ACC112 (cell line): ENCODE data around the gene PPP1R7.

ENCODE experiments used
- H2AFZ ChIP-seq: fragments of 200-600 bp; sonication (generic); one replicate; pipeline ENCODE4 v1.6.0; 2017; ENCODE audit warnings: antibody characterized with exemption, low read length; ENCODE audit not compliant: unreplicated experiment
- H3K27ac ChIP-seq: fragments of 200-600 bp; sonication (generic); 2 replicates; pipeline ENCODE4 v1.5.1; 2014; ENCODE audit warnings: low read depth, mild to moderate bottlenecking, antibody characterized with exemption, low read length, moderate library complexity
- H3K27me3 ChIP-seq: fragments of 200-600 bp; sonication (generic); 2 replicates; pipeline ENCODE4 v1.6.1; 2014; ENCODE audit warnings: mild to moderate bottlenecking, antibody characterized with exemption, low read length, moderate library complexity, mixed read lengths; ENCODE audit not compliant: insufficient read depth
- H3K36me3 ChIP-seq: fragments of 200-600 bp; sonication (generic); 2 replicates; pipeline ENCODE4 v1.6.1; 2016; ENCODE audit warnings: mild to moderate bottlenecking, antibody characterized with exemption, low read length, moderate library complexity, mixed read lengths; ENCODE audit not compliant: insufficient read depth
- H3K4me1 ChIP-seq: fragments of 200-600 bp; sonication (generic); one replicate; pipeline ENCODE4 v1.6.1; 2016; ENCODE audit warnings: low read length, mixed read lengths; ENCODE audit not compliant: insufficient read depth, unreplicated experiment, control insufficient read depth
- H3K4me3 ChIP-seq: fragments of 200-600 bp; sonication (generic); 2 replicates; pipeline ENCODE4 v1.5.1; 2014; ENCODE audit warnings: mild to moderate bottlenecking, low read depth, low read length
- H3K79me2 ChIP-seq: fragments of 200-600 bp; sonication (generic); one replicate; pipeline ENCODE4 v1.6.0; 2016; ENCODE audit warnings: low read length; ENCODE audit not compliant: control insufficient read depth, unreplicated experiment, insufficient read depth

PPP1R7 gene

DNA sequence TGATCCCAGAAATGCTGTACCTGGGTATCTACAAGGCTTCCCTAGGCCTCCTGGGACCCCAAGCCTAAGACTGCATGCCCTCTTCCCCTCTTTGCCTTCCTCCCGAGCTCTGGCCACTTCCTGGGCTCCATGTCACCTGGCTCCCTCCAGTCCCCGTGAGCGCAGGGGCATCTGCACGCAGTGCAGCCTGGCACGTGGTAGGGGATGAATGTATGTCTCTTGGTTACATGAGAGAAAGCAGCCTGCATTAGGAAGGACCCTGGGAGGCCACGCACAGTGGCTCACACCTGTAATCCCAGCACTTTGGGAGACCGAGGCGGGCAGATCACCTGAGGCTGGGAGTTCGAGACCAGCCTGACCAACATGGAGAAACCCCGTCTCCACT is 16.8 kb upstream of the PPP1R7 start:
- Histone ChIP-seq H3K79me2 (no peaks in the 10 kb centered on the region), H3K36me3 (no peaks in the 10 kb centered on the region), H3K27ac (no peak overlapping the region), H2AFZ (no peak overlapping the region), H3K4me1 (no peaks in the 10 kb centered on the region), H3K27me3 (no peaks in the 10 kb centered on the region), H3K4me3 (no peak overlapping the region)

DNA sequence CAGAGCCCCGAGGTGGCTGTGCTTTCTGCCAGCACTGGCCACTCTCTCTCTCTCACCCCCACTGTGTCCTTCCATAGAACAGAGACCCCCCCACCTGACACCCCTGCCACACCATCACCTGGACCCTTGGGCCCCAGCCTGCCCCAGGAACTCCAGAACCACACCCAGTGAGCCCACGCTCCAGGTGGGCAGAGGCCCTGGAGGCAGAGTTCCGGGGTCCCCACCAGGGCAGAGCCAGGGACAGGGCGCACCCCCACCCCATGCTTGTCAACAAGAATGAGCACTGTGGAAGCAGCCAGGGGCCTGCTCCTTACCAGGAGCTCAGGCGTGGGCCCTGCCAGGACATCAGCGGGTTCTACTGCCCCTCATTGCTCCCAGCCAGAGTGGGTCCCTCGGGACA is 15.6 kb upstream of the PPP1R7 start:
- H2AFZ ChIP-seq: no peak overlapping the region
- no peaks in the 10 kb centered on the region for H3K27me3 ChIP-seq
- H3K4me1 ChIP-seq: no peaks in the 10 kb centered on the region
- no peaks in the 10 kb centered on the region for H3K36me3 ChIP-seq
- H3K27ac ChIP-seq: no peak overlapping the region
- no peaks in the 10 kb centered on the region for H3K79me2 ChIP-seq
- H3K4me3 ChIP-seq: no peak overlapping the region

DNA sequence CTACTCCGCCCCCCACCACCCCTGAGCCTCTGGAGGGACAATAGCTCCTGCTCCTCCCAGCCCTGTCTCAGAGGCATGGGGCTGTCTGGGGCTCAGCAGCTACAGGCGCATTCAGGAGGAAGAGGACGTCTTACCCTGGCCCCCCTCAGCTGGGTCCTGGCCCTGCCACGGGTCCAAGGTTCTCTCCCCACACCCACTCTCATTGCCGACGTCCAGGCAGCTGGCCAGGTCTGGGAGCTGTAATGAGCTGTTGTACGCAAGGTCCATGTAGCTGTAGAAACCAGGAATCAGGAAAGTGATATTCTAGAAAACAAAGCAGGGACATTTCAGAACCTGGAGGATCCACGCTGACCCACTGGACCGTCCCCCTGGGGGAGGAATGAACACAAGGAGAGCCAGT is 14.5 kb upstream of the PPP1R7 start:
- Histone ChIP-seq H3K4me1 (no peaks in the 10 kb centered on the region), H3K36me3 (no peaks in the 10 kb centered on the region), H2AFZ (no peak overlapping the region), H3K4me3 (no peak overlapping the region), H3K79me2 (no peaks in the 10 kb centered on the region), H3K27me3 (no peaks in the 10 kb centered on the region), H3K27ac (no peak overlapping the region)

DNA sequence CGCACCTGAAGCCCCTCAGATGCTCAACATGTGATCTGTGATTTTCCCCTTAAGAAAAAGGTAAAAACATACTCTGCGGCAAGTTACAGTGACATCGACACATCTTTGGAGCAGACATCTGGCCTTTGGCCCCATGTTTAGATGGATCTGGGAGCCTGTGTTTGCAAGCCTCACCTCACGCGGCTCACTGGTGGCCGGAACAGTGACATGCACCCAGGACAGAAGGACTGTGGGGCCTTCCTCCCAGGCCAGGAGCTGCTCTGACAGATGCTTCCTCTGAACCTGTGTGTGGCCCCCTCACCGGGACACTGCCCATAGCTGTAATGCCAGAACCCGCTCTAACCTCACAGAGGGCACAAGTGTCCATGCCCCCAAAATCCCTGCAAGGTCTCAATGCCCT is 14.1 kb upstream of the PPP1R7 start:
- H3K27ac ChIP-seq: no peak overlapping the region

DNA sequence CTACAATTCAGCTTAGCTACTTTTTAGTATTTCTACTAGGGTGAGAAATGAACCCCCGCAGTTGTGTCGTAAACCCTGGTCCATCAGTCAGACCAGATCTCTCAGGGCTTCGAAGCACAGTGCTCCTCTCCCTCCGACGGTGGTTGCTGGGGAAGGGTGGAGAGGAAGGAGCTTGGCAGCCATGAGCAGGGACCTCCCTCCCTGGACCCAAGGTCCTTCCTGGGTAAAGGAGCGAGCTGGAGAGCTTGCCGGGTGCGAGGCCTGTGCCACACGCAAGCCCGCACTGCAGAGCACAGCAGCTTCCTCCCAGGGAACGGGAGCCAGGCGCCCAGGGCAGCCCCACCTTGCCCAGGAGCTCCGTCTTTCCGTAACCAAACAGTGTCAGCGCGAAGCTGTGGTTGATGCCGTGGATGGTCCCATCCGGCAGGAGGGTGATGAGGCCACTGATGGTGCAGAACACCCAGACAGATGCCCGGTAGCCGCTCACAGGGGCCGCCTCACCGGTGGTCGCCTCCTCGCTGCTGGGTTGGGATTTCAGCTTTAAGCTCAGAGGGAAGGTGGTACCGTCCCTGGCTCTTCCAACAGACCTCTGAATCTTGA is 13.5 kb upstream of the PPP1R7 start:
- H2AFZ ChIP-seq: no peak overlapping the region
- H3K36me3 ChIP-seq: no peaks in the 10 kb centered on the region
- H3K27me3 ChIP-seq: no peaks in the 10 kb centered on the region
- no peak overlapping the region for H3K4me3 ChIP-seq
- no peak overlapping the region for H3K27ac ChIP-seq
- no peaks in the 10 kb centered on the region for H3K4me1 ChIP-seq
- H3K79me2 ChIP-seq: no peaks in the 10 kb centered on the region

More for the DNA sequence above, 14.1 kb upstream of the PPP1R7 start:
- H3K36me3 ChIP-seq: no peaks in the 10 kb centered on the region
- no peaks in the 10 kb centered on the region for H3K4me1 ChIP-seq
- H2AFZ ChIP-seq: no peak overlapping the region
- no peak overlapping the region for H3K4me3 ChIP-seq
- H3K27me3 ChIP-seq: no peaks in the 10 kb centered on the region
- H3K79me2 ChIP-seq: no peaks in the 10 kb centered on the region

DNA sequence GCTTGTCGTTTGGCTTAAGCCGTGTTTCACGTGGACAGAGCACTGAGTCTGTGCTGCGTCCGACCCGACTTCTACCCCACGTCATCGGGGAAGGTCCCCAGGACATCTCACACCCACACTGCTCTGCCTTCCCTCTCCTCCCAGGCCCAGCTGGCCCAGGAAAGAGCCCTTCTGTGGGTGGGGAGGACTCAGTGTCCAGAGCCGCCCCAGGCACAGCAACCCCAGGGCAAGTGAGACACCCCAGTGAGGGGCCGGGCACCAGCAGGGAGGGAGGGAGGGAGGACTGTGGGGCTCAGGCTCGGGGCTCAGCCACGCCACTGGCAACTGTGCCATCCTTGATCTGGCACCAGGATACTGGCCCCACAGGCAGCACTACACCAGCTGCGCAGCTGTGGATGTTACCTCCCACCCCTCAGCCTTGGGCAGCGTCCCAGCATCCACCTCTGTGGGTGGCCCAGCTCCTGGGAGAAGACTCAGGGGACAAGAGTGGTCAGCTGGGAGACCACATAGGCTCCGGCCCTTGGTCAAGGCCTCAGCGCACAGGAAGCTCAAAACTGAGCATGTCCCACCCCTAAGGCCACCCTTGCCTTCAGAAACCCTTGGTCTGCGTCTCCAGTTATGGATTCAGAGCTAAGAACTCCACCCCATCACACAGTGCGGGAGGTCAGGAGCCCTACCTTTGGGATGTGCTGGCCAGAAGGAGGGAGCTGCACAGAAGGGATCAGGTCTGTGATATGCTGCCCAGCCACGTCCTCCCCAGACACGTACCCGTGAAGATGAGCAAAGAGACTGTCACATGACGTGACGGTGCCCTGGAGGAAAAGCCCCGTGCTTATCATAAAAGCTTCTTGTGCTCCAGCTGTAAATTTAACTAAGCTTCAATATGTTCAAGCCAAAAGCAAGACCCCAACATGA is 12.7 kb upstream of the PPP1R7 start:
- H3K4me3 ChIP-seq: no peak overlapping the region
- no peaks in the 10 kb centered on the region for H3K27me3 ChIP-seq
- no peaks in the 10 kb centered on the region for H3K4me1 ChIP-seq
- H3K36me3 ChIP-seq: no peaks in the 10 kb centered on the region
- H3K27ac ChIP-seq: no peak overlapping the region
- no peak overlapping the region for H2AFZ ChIP-seq
- no peaks in the 10 kb centered on the region for H3K79me2 ChIP-seq

DNA sequence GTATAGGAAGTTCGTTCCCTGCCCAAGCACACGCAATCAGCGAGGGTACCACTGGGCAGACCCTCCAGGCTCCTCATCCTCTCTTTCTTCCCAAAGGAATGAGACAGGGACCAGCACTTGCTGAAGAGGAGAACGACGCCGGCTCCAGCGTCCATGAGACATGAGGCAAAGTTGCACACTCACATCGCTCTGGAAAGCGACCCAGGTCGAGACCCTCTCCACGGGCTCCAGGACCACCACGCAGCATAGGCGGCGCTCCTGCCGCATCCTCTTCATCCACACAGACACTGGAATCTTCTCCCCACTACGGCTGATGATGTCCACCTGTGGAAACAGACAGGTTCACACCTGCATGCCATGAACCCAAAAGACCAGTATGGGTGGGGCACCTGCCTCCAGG is 11.8 kb upstream of the PPP1R7 start:
- no peaks in the 10 kb centered on the region for H3K4me1 ChIP-seq
- no peak overlapping the region for H3K4me3 ChIP-seq
- no peak overlapping the region for H2AFZ ChIP-seq
- H3K27me3 ChIP-seq: no peaks in the 10 kb centered on the region
- no peaks in the 10 kb centered on the region for H3K36me3 ChIP-seq
- no peak overlapping the region for H3K27ac ChIP-seq
- H3K79me2 ChIP-seq: no peaks in the 10 kb centered on the region

DNA sequence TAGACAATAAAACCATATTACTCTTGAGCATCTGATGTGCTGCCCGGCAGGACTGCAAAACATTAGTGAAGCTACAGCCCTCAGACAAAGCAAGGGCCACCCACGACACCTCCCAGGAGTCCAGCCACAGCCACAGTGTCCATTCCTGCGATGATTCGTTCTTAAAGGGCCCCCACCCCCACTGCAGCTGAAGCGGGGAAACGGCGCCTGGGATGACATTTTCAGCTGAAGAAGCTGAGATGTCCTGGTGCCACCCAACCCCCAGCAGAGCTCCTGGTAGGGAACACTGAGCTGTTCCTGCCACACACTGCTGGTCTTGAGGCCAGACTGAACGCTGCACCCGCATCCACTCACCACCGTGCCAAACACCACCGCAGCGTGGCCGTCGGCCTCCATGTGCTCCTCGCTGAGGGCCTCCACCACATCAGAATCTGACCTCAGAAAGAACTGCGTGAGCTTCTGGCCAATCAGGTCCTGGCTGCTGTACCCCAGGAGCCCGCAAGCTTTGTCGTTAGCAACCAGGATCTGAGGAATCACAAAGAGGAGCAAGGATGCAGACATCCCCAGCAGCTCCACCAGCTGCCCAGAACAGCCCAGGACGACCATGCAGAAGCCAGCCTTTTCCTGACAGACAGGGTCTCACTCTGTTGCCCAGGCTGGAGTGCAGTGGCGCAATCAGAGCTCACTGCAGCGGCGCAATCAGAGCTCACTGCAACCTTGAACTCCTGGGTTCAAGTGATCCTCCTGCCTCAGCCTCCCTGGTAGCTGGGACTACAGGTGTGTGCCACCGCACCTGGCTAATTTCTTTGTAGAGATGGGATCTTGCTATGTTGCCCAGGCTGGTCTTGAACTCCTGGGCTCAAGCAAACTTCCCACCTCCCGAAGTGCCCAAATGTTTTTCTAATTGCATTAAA is 10.5 kb upstream of the PPP1R7 start:
- no peak overlapping the region for H2AFZ ChIP-seq

DNA sequence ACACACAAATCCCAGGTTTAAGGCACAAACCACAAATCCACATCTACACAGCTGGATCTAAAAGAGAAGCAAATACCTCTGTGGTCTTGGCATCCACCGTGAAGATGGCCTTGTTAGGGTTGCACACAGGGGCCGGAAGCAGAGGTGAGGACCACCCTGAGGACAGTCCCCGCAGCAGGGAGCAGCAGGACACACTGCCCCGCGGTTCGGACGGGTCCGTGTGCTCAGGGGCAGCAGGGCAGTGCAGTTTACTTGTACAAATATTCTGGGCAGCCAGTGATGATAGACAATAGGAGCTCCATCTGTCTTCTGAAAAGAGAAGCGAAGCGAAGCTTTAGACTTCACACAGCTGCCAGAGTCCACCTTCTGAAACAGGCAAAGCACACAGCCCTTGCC is 9.8 kb upstream of the PPP1R7 start:
- Histone ChIP-seq H3K27ac (no peak overlapping the region), H3K4me3 (no peak overlapping the region), H3K36me3 (no peaks in the 10 kb centered on the region), H2AFZ (no peak overlapping the region), H3K27me3 (no peaks in the 10 kb centered on the region), H3K4me1 (no peaks in the 10 kb centered on the region), H3K79me2 (no peaks in the 10 kb centered on the region)

More for the DNA sequence above, 10.5 kb upstream of the PPP1R7 start:
- no peaks in the 10 kb centered on the region for H3K36me3 ChIP-seq
- no peak overlapping the region for H3K4me3 ChIP-seq
- H3K4me1 ChIP-seq: no peaks in the 10 kb centered on the region
- no peaks in the 10 kb centered on the region for H3K27me3 ChIP-seq
- H3K79me2 ChIP-seq: no peaks in the 10 kb centered on the region
- no peak overlapping the region for H3K27ac ChIP-seq

DNA sequence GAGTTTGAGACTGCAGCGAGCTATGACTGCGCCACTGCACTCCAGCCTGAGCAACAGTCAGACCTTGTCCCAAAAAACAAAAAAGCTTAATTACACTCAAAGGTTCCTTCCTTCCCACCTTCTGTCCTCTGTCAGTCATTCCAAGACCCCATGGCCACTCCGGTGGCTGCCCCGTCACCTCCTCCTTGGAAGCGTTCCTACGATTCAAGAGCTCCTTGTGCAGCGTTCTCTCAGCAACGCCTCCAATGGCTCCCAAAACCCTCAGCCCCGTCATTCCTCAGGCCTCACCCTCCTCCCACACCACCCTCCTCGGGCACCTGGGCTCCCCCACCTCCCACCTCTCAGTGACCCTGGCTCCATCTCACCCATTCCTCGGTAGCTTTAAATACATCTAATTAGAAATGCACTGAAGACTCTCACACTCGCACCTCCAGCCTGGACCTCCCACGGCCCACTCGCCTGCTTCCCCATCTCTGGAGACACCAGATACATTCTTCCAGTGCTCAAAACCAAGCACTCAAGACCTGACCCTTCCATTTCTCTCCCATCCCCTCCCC is 9.0 kb upstream of the PPP1R7 start:
- no peaks in the 10 kb centered on the region for H3K36me3 ChIP-seq

More for the DNA sequence above, 9.0 kb upstream of the PPP1R7 start:
- Histone ChIP-seq H2AFZ (no peak overlapping the region), H3K27ac (no peak overlapping the region), H3K4me1 (no peaks in the 10 kb centered on the region), H3K27me3 (no peaks in the 10 kb centered on the region), H3K4me3 (no peak overlapping the region), H3K79me2 (no peaks in the 10 kb centered on the region)
